Thyroid gland (tissue), 4 donors: ENCODE measurements around the gene GIMAP4. TPM values are rescaled to one million over a fixed set of nuclear protein-coding genes. Genes with fewer than 3 reads are reported as not detected.
"Not testable (repeated sequence)": the region's sequence is repeated elsewhere in the genome, so short reads cannot be mapped to it uniquely, and the experiment has no call there.

ENCODE experiments used
- DNase-seq, 2 donors: peaks; one replicate each; pipeline ENCODE4 v3.0.0-alpha.2; 2019
- H3K27ac ChIP-seq, 3 donors: fragments of 200-600 bp; sonication (generic); 1 replicate in 2 of 3; 2 replicates in 1 of 3; pipeline ENCODE4 v1.5.1; 2016 to 2019; ENCODE audit warnings: mild to moderate bottlenecking in 1 of 3, moderate library complexity in 1 of 3
- H3K27me3 ChIP-seq: fragments of 200-600 bp; sonication (generic); one replicate; pipeline ENCODE4 v1.5.1; 2019
- H3K36me3 ChIP-seq, 2 donors: fragments of 200-600 bp; sonication (generic); one replicate each; pipeline ENCODE4 v1.5.1; 2016 to 2019
- H3K4me1 ChIP-seq, 2 donors: fragments of 200-600 bp; sonication (generic); one replicate each; pipeline ENCODE4 v1.5.1; 2017 to 2019
- H3K4me3 ChIP-seq, 3 donors: fragments of 200-600 bp; sonication (generic); replicated peaks in 1 of 3; 1 replicate in 2 of 3; 2 replicates in 1 of 3; pipeline ENCODE4 v1.5.1; 2016; ENCODE audit warnings: mild to moderate bottlenecking in 1 of 3
- H3K9me3 ChIP-seq: fragments of 200-600 bp; sonication (generic); one replicate; pipeline ENCODE4 v1.5.1; 2017
- CTCF ChIP-seq, 6 experiments: fragments of 200-600 bp in 3 of 6; fragments of 450-650 bp in 3 of 6; sonication (generic) in 3 of 6; IDR thresholded peaks; one replicate each; pipeline ENCODE4 v1.5.1; 2016 to 2019; ENCODE audit warnings: antibody characterized with exemption in 6 of 6, mild to moderate bottlenecking in 2 of 6, inconsistent platforms in 1 of 6, moderate library complexity in 1 of 6
- POLR2A ChIP-seq, 2 donors: fragments of 450-650 bp; IDR thresholded peaks; one replicate each; pipeline ENCODE4 v1.6.1; 2017; ENCODE audit warnings: antibody characterized with exemption in 2 of 2, mild to moderate bottlenecking in 2 of 2, moderate library complexity in 1 of 2
- WGBS, 2 donors: methylation state at CpG; one replicate each; pipeline ENCODE4 v1.1.5; 2017; 5-methylcytosine and 5-hydroxymethylcytosine counted together
- intact Hi-C: fragments of 100-400 bp; cut with DNase I; formaldehyde crosslinking; loops from one replicate; pipeline ENCODE4 v1.15.1; 2023
- total RNA-seq, 4 donors: library from RNA; depleted of rRNA; stranded (reverse); fragments of >200 nt; gene quantifications; one replicate each; pipeline ENCODE4 v1.2.3, GENCODE V29; 2016

Gene GIMAP4
- total RNA-seq, 4 donors from 2014 or later = 22.1 to 78.6 (median 41.3) TPM

DNA sequence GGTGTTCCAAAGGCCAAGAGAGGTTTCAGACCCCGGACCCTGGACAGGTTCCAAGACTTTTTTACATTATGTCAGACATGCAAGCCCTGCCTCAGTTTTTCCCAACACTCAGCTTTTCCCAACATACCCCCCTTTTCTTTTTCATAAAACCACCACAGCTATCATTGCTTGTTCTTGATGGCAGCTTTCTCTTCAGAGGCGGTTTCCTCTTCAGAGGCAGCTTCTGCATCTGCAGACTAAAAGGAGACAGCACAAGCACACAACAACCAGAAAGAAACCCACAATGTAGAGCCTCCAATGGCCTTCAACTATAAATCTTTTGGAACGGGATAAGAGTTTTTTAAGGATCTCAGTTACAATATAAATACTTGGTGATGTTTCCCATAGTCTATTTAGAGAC lies 45.7 kb downstream of the GIMAP4 start:
- H3K4me1 ChIP-seq = no peaks in the 10 kb centered on the region
- intact Hi-C loops = no loop called here
- H3K27ac ChIP-seq = no peak overlapping the region
- TF ChIP-seq CTCF (IDR thresholded peaks at IDR 0.05) = no peak
- TF ChIP-seq POLR2A (IDR thresholded peaks at IDR 0.05) = no peak
- WGBS, 2 donors = 87 to 93% methylated on average over 3 of the region's 3 CpGs
- H3K9me3 ChIP-seq = no peaks in the 10 kb centered on the region
- H3K27me3 ChIP-seq = no peaks in the 10 kb centered on the region
- H3K4me3 ChIP-seq = no peak overlapping the region
- no peaks in the 10 kb centered on the region for H3K36me3 ChIP-seq
- DNase-seq = no peak

DNA sequence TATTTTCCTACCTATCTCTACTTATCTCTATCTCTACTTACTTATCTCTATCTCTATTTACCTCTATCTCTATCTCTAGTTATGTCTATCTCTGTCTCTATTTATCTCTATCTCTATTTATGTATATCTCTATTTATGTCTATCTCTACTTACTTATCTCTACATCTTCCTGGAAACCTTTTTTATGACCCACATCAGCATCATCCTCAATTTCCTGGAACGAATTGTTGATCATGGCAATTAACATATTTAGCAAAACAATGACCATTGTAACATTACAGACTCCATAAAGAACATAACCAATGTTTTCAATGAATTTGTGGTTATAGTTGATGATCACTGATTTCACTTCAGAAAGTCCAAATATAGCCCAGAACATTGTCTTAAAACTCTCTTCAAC lies 46.7 kb downstream of the GIMAP4 start:
- no peak overlapping the region for H3K27ac ChIP-seq
- no peaks in the 10 kb centered on the region for H3K27me3 ChIP-seq
- no peak for DNase-seq
- H3K9me3 ChIP-seq = no peaks in the 10 kb centered on the region
- WGBS, 2 donors = 74 to 78% methylated on average over 1 of the region's 1 CpG
- H3K4me3 ChIP-seq = no peak overlapping the region
- no peaks in the 10 kb centered on the region for H3K4me1 ChIP-seq
- intact Hi-C loops = no loop called here
- H3K36me3 ChIP-seq = no peaks in the 10 kb centered on the region
- TF ChIP-seq CTCF (IDR thresholded peaks at IDR 0.05) (no peak), POLR2A (IDR thresholded peaks at IDR 0.05) (no peak)

- H3K9me3 ChIP-seq, H3K27ac ChIP-seq, H3K4me3 ChIP-seq, H3K27me3 ChIP-seq, intact Hi-C loops, H3K4me1 ChIP-seq, DNase-seq, H3K36me3 ChIP-seq: not testable (repeated sequence)
- WGBS, 2 donors = 64 to 67% methylated on average over 1 of the region's 1 CpG
Observed at GRCh38 chr7:150614426-150614825, 47.2 kb downstream of the GIMAP4 start.

GRCh38 chr7:150615221-150615755 lies 48.1 kb downstream of the GIMAP4 start:
- H3K4me3 ChIP-seq, DNase-seq, intact Hi-C loops, H3K4me1 ChIP-seq, H3K27me3 ChIP-seq, H3K9me3 ChIP-seq, H3K36me3 ChIP-seq, H3K27ac ChIP-seq: not testable (repeated sequence)
- WGBS, 2 donors = 63 to 73% methylated on average over 5 of the region's 5 CpGs

GRCh38 chr7:150620061-150620460 lies 52.9 kb downstream of the GIMAP4 start:
- intact Hi-C loops = no loop called here
- no peaks in the 10 kb centered on the region for H3K4me1 ChIP-seq
- no peak overlapping the region for H3K27ac ChIP-seq
- no peaks in the 10 kb centered on the region for H3K9me3 ChIP-seq
- no peak for DNase-seq
- no peak for TF ChIP-seq POLR2A (IDR thresholded peaks at IDR 0.05)
- no peak for TF ChIP-seq CTCF (IDR thresholded peaks at IDR 0.05)
- no peak overlapping the region for H3K4me3 ChIP-seq
- 91 to 92% methylated on average over 3 of the region's 3 CpGs for WGBS, 2 donors
- no peaks in the 10 kb centered on the region for H3K36me3 ChIP-seq
- no peaks in the 10 kb centered on the region for H3K27me3 ChIP-seq

DNA sequence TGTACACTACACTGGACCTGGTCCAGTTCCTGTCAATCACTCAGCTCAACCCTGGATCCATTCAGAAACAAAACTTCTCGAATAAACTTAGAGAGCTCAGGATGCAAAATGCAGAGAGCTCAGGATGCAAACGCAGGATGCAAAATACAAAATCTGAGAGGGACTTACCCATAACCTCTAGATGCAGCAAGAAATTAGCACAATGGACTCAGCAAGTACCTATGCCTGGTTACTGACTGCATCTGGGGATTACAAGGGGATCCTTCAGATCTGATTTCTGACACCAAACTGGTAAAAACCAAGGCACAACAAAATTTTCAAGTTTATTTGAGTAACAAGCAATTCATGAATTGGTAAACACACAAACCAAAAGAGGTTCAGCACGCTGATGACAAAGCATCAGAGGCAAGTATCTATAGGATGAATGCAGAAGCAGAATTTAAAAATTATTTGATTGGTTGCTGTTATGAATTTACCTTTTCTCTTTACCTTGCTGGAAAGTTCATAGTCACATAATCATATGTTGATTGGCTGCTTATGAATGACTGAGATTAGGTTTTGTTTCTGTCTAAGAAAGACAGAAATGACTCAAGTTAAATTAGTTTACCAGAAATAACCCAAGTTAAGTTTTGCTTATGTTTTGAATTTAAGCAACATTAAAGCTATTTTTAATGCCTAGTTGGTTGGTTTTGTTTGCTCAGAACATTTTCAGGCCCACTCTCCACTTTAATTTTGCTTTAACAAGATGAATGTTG lies 53.6 kb downstream of the GIMAP4 start:
- intact Hi-C loops = no loop called here
- H3K4me3 ChIP-seq = no peak overlapping the region
- H3K27me3 ChIP-seq = no peaks in the 10 kb centered on the region
- no peak overlapping the region for H3K27ac ChIP-seq
- TF ChIP-seq POLR2A (IDR thresholded peaks at IDR 0.05) = no peak
- TF ChIP-seq CTCF (IDR thresholded peaks at IDR 0.05) = no peak
- no peaks in the 10 kb centered on the region for H3K9me3 ChIP-seq
- no peaks in the 10 kb centered on the region for H3K36me3 ChIP-seq
- H3K4me1 ChIP-seq = no peaks in the 10 kb centered on the region
- 70 to 72% methylated on average over 3 of the region's 3 CpGs for WGBS, 2 donors
- no peak for DNase-seq
